ENCODE data around the gene RNASE8. TPM values are rescaled to one million over a fixed set of nuclear protein-coding genes. Genes with fewer than 3 reads are reported as not detected.

RNASE8 gene
- total and polyA plus RNA-seq, 9 donors, result not detected

- no peak for DNase-seq
- H3K36me3 ChIP-seq, result no peaks in the 10 kb centered on the region
- intact Hi-C loops (cut with DNase I), result no loop called here
- no peak overlapping the region for H3K27ac ChIP-seq
- TF ChIP-seq, protein P1, sequence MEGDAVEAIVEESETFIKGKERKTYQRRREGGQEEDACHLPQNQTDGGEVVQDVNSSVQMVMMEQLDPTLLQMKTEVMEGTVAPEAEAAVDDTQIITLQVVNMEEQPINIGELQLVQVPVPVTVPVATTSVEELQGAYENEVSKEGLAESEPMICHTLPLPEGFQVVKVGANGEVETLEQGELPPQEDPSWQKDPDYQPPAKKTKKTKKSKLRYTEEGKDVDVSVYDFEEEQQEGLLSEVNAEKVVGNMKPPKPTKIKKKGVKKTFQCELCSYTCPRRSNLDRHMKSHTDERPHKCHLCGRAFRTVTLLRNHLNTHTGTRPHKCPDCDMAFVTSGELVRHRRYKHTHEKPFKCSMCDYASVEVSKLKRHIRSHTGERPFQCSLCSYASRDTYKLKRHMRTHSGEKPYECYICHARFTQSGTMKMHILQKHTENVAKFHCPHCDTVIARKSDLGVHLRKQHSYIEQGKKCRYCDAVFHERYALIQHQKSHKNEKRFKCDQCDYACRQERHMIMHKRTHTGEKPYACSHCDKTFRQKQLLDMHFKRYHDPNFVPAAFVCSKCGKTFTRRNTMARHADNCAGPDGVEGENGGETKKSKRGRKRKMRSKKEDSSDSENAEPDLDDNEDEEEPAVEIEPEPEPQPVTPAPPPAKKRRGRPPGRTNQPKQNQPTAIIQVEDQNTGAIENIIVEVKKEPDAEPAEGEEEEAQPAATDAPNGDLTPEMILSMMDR (IDR thresholded peaks at IDR 0.05), result no peak
- TF ChIP-seq EP300 (IDR thresholded peaks at IDR 0.05) (no peak), POLR2A (IDR thresholded peaks at IDR 0.05) (no peak)
- no peak overlapping the region for H3K4me3 ChIP-seq
- H3K4me1 ChIP-seq (ENCODE audit: insufficient read depth), result no peaks in the 10 kb centered on the region
- H3K27me3 ChIP-seq, result no peaks in the 10 kb centered on the region
- 62 to 75% (median 73%) methylated on average over 5 of the region's 5 CpGs for WGBS, 3 donors
- no peaks in the 10 kb centered on the region for H3K9me3 ChIP-seq
Measured at GRCh38 chr14:21055432-21056117, 2.0 kb upstream of the RNASE8 start.

DNA sequence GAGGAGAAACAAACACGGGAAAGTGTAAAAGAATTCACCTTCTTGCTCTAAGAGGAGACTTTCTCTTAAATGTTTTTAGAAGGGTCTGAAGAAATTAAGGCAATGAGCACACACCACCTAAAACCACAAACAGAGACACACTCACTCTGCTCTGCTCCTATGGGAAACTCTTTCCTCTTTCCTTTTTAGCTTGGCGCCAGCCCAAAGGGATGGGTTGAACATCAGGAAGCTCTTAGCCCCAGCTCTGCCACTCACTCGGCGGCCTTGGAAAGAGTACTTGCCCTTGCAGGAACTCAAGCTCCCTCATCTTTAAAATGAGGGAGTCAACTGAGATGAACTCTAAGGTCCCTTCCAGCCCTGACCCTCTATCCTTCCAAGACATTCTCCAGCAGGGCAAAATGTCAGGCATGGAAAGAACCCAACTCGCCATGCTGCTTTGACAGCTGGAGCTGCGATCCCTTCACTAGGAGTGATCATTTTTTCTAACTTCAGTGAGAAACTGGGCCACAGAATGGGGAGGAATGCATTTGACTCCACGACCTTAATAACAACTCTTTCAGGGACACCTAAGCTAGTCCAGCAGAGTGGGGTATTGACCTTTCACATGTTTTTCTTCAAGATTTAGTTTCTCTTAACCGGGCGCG lies 980 bp upstream of the RNASE8 start:
- DNase-seq, result no peak
- no peaks in the 10 kb centered on the region for H3K27me3 ChIP-seq
- intact Hi-C loops (cut with DNase I), result no loop called here
- no peak overlapping the region for H3K27ac ChIP-seq
- WGBS, 3 donors, result 75 to 82% (median 78%) methylated on average over 10 of the region's 10 CpGs
- H3K9me3 ChIP-seq, result no peaks in the 10 kb centered on the region
- TF ChIP-seq, protein P1 (IDR thresholded peaks at IDR 0.05), result no peak
- TF ChIP-seq EP300 (IDR thresholded peaks at IDR 0.05) (no peak), POLR2A (IDR thresholded peaks at IDR 0.05) (no peak)
- no peaks in the 10 kb centered on the region for H3K36me3 ChIP-seq
- no peaks in the 10 kb centered on the region for H3K4me1 ChIP-seq (ENCODE audit: insufficient read depth)
- no peak overlapping the region for H3K4me3 ChIP-seq

DNA sequence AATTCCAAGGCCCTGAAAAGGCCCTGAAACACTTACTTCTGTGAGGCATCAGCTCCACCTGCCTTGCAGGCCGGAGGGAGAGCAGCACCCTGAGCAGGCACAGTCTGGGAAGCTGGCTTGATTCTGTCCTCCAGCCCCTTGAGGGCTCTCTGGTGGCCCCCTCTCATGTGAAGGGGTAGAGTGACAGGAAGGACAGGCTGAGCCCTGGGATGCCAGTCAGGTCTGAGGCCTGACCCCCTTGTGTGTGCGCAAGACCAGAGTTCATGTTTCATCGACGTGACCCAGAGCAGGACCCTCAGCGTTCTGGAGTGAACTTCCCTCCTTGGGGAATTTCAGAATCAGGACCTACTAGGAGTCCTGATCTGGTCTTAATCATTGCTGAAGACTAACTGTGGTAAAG lies 1.3 kb downstream of the RNASE8 start:
- TF ChIP-seq POLR2A (IDR thresholded peaks at IDR 0.05) (no peak), EP300 (IDR thresholded peaks at IDR 0.05) (no peak)
- TF ChIP-seq, protein P1 (IDR thresholded peaks at IDR 0.05), result no peak
- Histone ChIP-seq H3K27me3 (no peaks in the 10 kb centered on the region), H3K4me3 (no peak overlapping the region), H3K9me3 (no peaks in the 10 kb centered on the region), H3K4me1 (ENCODE audit: insufficient read depth) (no peaks in the 10 kb centered on the region), H3K36me3 (no peaks in the 10 kb centered on the region), H3K27ac (no peak overlapping the region)
- intact Hi-C loops (cut with DNase I), result no loop called here
- 86 to 90% (median 89%) methylated on average over 5 of the region's 5 CpGs for WGBS, 3 donors
- DNase-seq, result no peak

DNA sequence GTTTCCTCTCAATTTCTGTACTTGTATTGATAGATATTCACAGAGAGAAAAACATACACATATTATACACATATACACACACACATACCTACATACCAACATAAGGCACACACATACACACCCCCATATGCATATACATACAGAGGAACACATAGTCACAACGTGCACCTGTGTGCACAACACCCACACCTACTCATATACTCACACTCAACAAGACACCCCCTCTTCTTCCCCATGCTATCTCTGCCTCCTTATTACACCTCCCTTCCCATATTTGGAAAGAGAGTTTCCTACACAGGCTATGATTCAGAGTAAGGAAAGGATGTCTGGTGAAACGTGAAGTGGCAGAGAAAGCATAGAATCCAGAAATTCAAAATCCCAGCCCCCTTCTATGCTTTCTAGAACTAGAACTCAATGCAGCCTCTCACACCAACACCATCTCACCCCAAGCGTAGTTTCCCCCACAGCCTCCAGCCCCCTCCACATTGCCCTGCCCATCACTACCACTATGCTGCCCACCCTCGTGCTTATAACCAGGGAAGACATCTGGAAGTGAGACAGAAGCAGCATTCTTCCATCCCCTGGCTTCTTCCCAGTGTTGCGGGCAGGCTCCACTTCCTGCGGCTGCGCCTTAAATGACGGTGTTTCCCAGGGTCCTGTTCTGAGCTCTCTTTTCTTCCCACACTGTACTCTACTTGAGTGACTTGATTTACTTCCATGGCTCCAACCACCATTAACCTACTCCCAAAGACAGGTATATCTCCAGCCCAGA lies 2.4 kb downstream of the RNASE8 start:
- H3K4me3 ChIP-seq, result no peak overlapping the region
- intact Hi-C loops (cut with DNase I), result no loop called here
- no peaks in the 10 kb centered on the region for H3K36me3 ChIP-seq
- H3K4me1 ChIP-seq (ENCODE audit: insufficient read depth), result no peaks in the 10 kb centered on the region
- DNase-seq, result no peak
- no peak for TF ChIP-seq EP300 (IDR thresholded peaks at IDR 0.05)
- H3K27me3 ChIP-seq, result no peaks in the 10 kb centered on the region
- WGBS, 3 donors, result 63 to 72% (median 71%) methylated on average over 8 of the region's 8 CpGs
- H3K9me3 ChIP-seq, result no peaks in the 10 kb centered on the region
- no peak overlapping the region for H3K27ac ChIP-seq
